Activated B cell treated with CpG ODN at 0.5 μM for 24 hours (primary cell): ENCODE measurements around the gene SLC16A8. TPM values are rescaled to one million over a fixed set of nuclear protein-coding genes. Genes with fewer than 3 reads are reported as not detected.

Source experiments
- ATAC-seq: fragments of 200-7000 bp; cut with Tn5 transposase; one replicate; pipeline ENCODE4 v1.10.0; 2021; ENCODE audit warnings: low read depth, mild to moderate bottlenecking, moderate library complexity
- CTCF ChIA-PET: fragments of 350-600 bp; sonication (Branson Sonifier 250); formaldehyde crosslinking; loops from one replicate; lab custom pipeline; 2021; ENCODE audit warnings: antibody characterized with exemption; lab: Charles Lee
- POLR2A ChIA-PET: fragments of 350-600 bp; sonication (Branson Sonifier 250); formaldehyde crosslinking; loops from one replicate; lab custom pipeline; 2021; ENCODE audit warnings: antibody characterized with exemption; lab: Charles Lee
- DNase-seq: peaks from one replicate; pipeline ENCODE4 v3.0.0; 2022
- H3K27ac Mint-ChIP-seq: one replicate; pipeline ENCODE4 v1.8.0; 2020; ENCODE audit warnings: mixed read lengths
- H3K27me3 Mint-ChIP-seq: one replicate; pipeline ENCODE4 v1.8.0; 2021; ENCODE audit warnings: mixed read lengths
- H3K36me3 Mint-ChIP-seq: one replicate; pipeline ENCODE4 v1.8.0; 2021; ENCODE audit warnings: low read depth, mixed read lengths
- H3K4me1 Mint-ChIP-seq: one replicate; pipeline ENCODE4 v1.8.0; 2021; ENCODE audit warnings: mixed read lengths
- H3K4me3 Mint-ChIP-seq: one replicate; pipeline ENCODE4 v1.8.0; 2020; ENCODE audit warnings: mild to moderate bottlenecking, mixed read lengths
- H3K9me3 Mint-ChIP-seq: one replicate; pipeline ENCODE4 v1.8.0; 2020; ENCODE audit warnings: mixed read lengths
- intact Hi-C: fragments of 100-400 bp; cut with micrococcal nuclease; formaldehyde crosslinking; loops from one replicate; pipeline ENCODE4 v1.15.1; 2024
- total RNA-seq: library from RNA; stranded (reverse); gene quantifications from 2 replicates; pipeline ENCODE4 v1.2.3, GENCODE V29; 2022
- TF ChIP-seq, protein P1 (sequence below): fragments of 200-600 bp; IDR thresholded peaks from one replicate; pipeline ENCODE4 v1.8.0; 2022; ENCODE audit warnings: antibody characterized with exemption, mild to moderate bottlenecking

SLC16A8 gene
- total RNA-seq, 1 donor from 2014 or later = not detected

DNA sequence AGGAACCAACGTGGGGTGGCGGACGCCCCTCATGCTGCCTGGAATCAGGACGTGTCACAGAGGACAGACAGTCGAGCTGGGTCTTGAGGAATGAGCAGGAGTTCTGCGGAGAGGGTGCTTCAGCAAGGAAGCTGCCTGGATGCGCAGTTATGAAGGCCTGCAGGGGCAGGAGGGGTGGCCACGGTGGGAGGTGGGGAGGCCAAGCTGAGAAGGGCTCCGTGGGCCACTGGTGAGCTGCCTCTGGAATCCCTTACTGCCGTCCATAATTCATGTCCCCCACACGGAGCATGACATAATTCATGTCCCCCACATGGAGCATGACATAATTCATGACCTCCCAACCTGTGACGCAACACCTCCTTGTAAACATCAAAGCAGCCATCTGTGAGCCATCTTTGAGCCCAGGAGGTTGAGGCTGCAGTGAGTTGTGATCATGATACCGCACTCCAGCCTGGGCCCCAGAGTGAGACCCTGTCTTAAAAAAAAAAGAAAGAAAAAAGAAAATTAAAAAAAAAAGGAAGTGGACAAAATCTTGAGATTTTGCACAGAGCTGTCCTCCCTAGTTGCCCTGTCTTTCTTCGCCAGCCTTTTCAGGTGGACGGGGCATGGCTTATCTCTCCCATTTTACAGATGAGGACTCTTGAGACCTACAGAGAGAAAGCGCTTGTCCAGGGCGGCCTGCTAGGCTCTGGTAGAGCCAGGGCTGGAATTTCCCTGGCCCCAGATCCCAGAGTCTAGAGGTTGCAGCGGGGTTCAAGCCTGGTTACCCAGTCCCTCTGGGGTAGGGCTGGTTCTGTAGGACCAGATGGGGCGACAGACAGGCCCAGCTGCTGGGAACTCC lies 51.1 kb downstream of the SLC16A8 start:
- Mint-ChIP-seq H3K36me3 (no peaks in the 10 kb centered on the region), H3K9me3 (no peaks in the 10 kb centered on the region), H3K27me3 (no peaks in the 10 kb centered on the region), H3K4me3 (no peak overlapping the region), H3K4me1 (no peaks in the 10 kb centered on the region), H3K27ac (no peak overlapping the region)
- CTCF ChIA-PET = interaction anchor here (1.3 kb wide), 1 partner anchor 19 kb away, joined by 4 read pairs; no protein-coding TSS in a partner anchor
- TF ChIP-seq, protein P1, sequence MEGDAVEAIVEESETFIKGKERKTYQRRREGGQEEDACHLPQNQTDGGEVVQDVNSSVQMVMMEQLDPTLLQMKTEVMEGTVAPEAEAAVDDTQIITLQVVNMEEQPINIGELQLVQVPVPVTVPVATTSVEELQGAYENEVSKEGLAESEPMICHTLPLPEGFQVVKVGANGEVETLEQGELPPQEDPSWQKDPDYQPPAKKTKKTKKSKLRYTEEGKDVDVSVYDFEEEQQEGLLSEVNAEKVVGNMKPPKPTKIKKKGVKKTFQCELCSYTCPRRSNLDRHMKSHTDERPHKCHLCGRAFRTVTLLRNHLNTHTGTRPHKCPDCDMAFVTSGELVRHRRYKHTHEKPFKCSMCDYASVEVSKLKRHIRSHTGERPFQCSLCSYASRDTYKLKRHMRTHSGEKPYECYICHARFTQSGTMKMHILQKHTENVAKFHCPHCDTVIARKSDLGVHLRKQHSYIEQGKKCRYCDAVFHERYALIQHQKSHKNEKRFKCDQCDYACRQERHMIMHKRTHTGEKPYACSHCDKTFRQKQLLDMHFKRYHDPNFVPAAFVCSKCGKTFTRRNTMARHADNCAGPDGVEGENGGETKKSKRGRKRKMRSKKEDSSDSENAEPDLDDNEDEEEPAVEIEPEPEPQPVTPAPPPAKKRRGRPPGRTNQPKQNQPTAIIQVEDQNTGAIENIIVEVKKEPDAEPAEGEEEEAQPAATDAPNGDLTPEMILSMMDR = no peak
- POLR2A ChIA-PET = no interaction called here
- DNase-seq = no peak
- ATAC-seq = no peak
- intact Hi-C loops = no loop called here

DNA sequence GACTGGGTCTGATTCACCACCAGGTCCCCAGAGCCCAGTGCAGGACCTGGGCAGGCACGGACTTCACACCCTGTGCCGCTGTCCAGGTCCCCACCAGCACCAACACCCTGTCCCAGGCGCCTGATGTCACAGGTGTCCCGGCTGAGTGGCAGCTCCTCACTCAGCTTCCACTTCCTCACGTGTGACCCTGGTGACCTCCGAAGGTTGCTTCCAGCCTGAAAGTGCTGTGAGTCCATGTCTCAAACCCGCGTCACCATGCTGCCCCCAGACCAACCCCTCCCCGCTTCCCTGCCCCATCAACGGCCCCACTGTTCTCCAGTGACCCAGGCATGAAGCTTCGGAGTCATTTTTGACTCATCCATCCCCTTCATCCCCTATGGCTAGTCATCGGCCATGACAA lies 52.5 kb downstream of the SLC16A8 start:
- POLR2A ChIA-PET = no interaction called here

DNA sequence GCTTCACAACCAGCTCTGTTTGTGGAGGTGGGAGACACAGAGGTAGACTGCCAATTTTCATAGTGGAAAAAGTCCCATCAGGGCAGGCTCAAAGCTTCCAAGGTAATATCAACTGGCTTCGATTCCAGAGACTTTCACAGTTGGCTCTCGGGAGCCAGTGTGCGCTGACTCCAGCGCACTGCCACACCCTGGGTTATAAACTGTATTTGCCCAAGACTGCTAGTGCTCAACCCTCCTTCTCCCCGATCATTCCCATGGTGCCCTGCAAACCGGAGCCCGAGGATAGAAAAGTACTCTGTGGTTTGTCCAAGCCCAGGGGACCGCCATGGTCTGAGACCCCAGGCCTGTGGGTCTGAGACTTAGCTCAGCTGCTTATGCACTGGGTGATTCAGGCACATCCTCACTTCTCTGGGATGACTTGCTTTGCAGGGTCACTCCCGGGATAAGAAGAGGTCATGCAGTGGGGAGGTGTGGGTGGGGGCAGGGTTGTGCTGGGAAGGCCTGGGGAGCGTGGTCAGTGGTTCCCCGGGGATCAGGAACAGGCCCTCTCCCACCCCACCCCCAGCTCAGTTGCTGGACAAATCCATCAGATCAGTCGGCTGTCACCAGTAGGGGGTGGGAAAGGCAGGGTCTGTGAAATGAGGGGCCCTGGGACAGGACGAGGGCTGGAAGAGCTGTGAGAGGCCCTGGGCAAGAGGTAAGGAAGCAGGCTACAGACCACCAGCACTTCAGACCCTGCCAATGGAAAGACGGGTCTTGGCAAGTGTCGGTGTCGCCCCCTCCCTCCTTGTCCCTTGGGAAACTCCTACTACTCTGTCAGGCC lies 53.5 kb downstream of the SLC16A8 start:
- Mint-ChIP-seq H3K4me3 (no peak overlapping the region), H3K36me3 (no peaks in the 10 kb centered on the region), H3K27me3 (no peaks in the 10 kb centered on the region), H3K4me1 (no peaks in the 10 kb centered on the region), H3K9me3 (no peaks in the 10 kb centered on the region), H3K27ac (no peak overlapping the region)
- CTCF ChIA-PET = no interaction called here
- TF ChIP-seq, protein P1 = no peak
- ATAC-seq = no peak
- intact Hi-C loops = no loop called here
- DNase-seq = no peak
- POLR2A ChIA-PET = no interaction called here

More for the DNA sequence above, 52.5 kb downstream of the SLC16A8 start:
- H3K27ac Mint-ChIP-seq = peak overlapping the region; percentile 20
- intact Hi-C loops = no loop called here
- no peak for DNase-seq
- H3K4me3 Mint-ChIP-seq = no peak overlapping the region
- TF ChIP-seq, protein P1 = no peak
- H3K36me3 Mint-ChIP-seq = no peaks in the 10 kb centered on the region
- no peaks in the 10 kb centered on the region for H3K4me1 Mint-ChIP-seq
- H3K27me3 Mint-ChIP-seq = no peaks in the 10 kb centered on the region
- H3K9me3 Mint-ChIP-seq = no peaks in the 10 kb centered on the region
- no peak for ATAC-seq
- CTCF ChIA-PET = no interaction called here

DNA sequence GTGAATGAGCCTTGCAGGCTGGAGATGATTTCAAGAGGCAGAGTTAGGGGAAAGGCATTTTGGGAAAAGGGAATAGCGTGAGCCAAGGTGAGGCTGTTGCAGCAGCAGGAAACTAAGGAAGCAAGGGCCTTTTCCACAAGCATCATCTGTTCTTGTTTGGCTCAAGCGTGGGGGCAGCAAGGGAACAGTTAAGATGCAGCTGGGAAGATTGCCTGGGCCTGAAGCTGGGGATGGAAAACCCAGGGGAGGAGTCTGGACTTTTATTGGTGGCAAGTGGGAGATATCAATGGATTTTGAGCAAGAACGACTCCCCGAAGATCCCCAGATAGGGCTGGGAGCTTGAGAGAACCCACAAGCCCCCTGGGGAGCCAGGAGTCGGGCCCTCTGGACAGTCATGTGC lies 54.1 kb downstream of the SLC16A8 start:
- Mint-ChIP-seq H3K4me3 (no peak overlapping the region), H3K27ac (no peak overlapping the region), H3K4me1 (no peaks in the 10 kb centered on the region), H3K36me3 (no peaks in the 10 kb centered on the region), H3K9me3 (no peaks in the 10 kb centered on the region), H3K27me3 (no peaks in the 10 kb centered on the region)
- DNase-seq (no peak), ATAC-seq (no peak)
- intact Hi-C loops = no loop called here
- POLR2A ChIA-PET = no interaction called here
- TF ChIP-seq, protein P1 = no peak
- CTCF ChIA-PET = no interaction called here

DNA sequence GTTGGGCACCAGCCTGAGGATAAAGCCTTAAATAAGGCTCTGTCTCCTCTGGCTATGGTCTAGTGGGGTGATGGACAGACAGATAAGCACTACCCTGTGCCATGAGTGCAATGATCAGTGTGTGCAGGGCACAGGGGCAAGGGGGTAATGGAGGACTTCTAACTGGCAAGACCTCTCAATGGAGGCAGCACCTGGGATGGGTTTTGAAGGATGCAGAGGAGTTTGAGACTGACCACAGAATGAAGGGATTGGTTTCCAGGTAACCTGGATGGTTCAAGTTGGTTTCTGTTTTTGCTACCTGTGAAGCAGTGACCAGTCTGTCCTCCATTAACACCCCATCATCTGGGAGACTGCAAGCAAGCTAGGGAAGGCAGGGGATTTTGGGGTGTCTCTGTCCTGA lies 54.6 kb downstream of the SLC16A8 start:
- no peaks in the 10 kb centered on the region for H3K4me1 Mint-ChIP-seq
- H3K36me3 Mint-ChIP-seq = no peaks in the 10 kb centered on the region
- H3K4me3 Mint-ChIP-seq = no peak overlapping the region
- CTCF ChIA-PET = no interaction called here
- POLR2A ChIA-PET = no interaction called here
- ATAC-seq (no peak), DNase-seq (no peak)
- H3K27ac Mint-ChIP-seq = no peak overlapping the region
- H3K27me3 Mint-ChIP-seq = no peaks in the 10 kb centered on the region
- intact Hi-C loops = no loop called here
- TF ChIP-seq, protein P1 = no peak
- no peaks in the 10 kb centered on the region for H3K9me3 Mint-ChIP-seq
